H54 (cell line): ENCODE measurements around the gene R3HDM2.
"Not testable (repeated sequence)": the region's sequence is repeated elsewhere in the genome, so short reads cannot be mapped to it uniquely, and the experiment has no call there.

Experiments used
- DNase-seq: peaks from one replicate; pipeline ENCODE4 v3.0.0; 2011; ENCODE audit warnings: low spot score, mixed read lengths; ENCODE audit not compliant: insufficient read length
- FAIRE-seq: peaks from 3 replicates; lab custom pipeline; 2011; peaks lifted over from hg19 to GRCh38; lab: Jason Lieb, UNC
- POLR2A ChIP-seq: IDR thresholded peaks from 2 replicates; pipeline ENCODE4 v1.6.1; 2011; ENCODE audit warnings: low read depth, mild to moderate bottlenecking, low read length

Gene R3HDM2

DNA sequence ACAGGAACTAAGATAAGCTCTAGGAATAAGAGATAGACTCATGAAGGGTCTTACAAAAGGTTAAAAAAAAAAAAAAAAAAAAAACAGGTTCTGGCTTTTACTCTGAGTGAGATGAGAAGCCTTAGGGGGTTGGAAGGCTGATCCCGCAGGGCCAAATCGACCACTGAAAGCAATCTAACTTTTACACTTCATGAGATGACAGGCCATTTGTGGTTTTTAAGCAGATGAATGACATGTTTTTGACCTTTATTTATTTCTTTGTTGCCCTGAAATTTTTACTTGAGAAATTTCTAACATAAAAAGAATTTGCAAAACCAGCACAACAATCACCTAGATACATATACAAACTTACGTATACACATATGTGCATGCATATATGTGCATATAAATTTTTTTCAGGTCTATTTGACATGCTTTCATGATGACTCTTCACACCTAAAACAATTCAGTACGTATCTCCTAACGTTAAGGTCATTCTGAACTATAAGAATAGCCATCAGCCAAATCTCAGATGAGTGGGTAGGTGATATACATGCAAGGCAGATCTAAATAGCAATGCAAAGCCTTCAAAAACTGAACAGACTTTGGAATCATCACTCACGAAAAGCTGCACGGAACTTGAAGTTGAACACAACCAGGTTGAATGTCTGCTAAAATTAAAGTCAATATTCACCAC is 87.0 kb downstream of the R3HDM2 start:
- no peak for TF ChIP-seq POLR2A
- DNase-seq (no peak), FAIRE-seq (peak; percentile 50)

- TF ChIP-seq POLR2A, result no peak
- no peak for FAIRE-seq
- no peak for DNase-seq
These were observed 88.6 kb downstream of the R3HDM2 start for GRCh38 chr12:57342207-57342691.

DNA sequence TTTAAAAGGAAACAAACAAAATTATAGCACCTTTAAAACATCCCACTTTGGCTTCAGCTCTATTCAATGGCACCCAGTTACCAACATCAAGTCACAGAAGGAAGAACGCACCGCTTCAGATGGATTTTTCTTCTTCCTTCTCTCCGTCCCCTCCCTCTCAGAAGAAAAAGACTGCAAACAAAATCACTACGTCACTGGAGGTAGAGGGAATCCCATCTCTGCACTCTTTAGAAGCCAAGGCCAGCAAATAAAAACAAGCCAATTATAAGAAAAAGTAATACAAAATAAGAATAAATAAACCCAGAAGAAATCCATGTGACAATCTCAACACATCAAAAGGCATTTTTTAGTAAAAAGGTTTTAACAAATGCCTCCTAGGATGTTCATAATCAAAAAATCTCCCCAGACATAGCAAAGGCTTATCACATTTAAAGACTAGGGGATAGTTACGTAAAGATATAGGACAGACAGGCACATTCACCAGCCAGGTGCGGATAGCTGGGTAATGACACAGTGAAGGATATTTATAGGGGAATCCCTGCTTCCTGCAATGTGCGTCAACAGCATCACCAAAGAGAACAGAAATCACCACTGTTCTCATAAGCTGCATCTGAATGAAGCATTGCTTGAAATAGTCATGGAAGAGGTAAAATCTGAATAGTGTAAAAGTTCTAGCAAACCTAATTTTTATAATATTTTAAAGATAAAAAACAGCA is 89.4 kb downstream of the R3HDM2 start:
- no peak for TF ChIP-seq POLR2A
- no peak for FAIRE-seq
- DNase-seq, result no peak

DNA sequence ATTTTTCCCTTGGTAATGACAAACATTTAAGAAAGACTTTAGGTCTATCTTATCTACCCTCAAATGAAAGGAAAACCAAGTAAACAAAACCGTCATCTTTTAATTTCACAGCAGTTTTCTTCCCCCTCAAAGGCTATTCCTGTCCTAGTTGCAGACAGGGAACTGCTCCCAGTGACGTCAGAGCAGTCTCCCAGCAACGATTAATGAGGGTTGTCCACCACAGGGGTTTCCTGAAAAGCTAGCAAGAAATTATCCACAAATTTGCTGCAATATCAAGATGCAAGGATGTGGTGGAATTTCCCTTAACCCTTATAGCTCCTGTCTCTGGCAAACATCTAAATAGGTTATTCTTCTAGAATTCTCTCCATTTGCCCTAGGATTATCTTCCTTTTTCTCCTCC is 90.7 kb downstream of the R3HDM2 start:
- FAIRE-seq, result peak; percentile 76

DNA sequence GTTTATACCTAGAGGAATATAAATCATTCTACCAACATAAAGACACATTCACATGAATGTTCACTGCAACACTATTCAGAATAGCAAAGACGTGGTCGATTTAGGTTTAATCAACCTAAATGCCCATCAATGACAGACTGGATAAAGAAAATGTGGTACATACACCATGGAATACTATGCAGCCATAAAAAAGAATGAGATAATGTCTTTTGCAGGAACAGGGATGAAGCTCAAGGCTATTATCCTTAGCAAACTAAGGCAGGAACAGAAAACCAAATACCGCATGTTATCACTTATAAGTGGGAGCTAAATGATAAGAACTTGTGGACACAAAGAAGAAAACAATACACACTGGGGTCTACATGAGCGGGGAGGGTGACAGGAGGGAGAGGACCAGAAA is 94.5 kb downstream of the R3HDM2 start:
- FAIRE-seq, DNase-seq: not testable (repeated sequence)

More for the DNA sequence above, 90.7 kb downstream of the R3HDM2 start:
- DNase-seq, result no peak
- no peak for TF ChIP-seq POLR2A

DNA sequence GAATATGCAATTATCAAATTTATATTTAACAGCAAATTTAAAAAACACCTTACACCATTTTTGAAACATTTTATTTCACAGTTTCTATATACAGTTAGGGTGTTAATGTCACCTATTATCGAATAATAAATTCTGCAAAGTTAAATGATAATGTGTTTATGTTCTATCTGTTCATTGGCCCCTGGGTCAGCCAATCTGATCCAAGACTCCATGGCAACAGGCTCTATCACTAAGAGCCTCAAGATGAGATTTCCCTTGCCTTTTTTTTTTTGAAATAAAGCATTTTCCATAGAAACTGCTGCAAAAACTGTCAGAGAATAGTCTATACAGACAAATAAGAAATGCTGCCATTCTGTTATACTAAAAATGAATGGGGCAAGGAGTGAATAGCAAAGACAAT is 96.6 kb downstream of the R3HDM2 start:
- no peak for DNase-seq
- FAIRE-seq, result no peak
- TF ChIP-seq POLR2A, result no peak

- no peak for DNase-seq
- TF ChIP-seq POLR2A, result no peak
- FAIRE-seq, result peak; percentile 73
These were observed 98.1 kb downstream of the R3HDM2 start for GRCh38 chr12:57332646-57333312.

DNA sequence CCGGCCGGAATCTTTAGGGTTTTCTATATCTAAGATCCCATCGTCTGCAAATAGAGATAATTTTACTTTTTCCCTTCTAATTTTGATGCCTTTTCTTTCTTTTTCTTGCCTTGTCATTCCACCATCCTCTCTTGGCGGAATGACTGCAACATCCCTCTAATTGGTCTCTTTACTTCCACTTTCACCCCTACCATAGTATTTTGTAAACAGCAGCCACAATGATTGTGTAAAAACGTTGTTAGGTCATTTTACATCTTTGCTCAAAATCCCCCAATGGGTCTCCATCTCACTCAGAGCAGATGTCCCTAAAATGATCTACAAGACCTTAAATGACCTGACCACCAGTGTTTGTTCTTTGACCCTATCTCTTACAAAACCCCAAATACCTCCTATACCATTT is 99.9 kb downstream of the R3HDM2 start:
- FAIRE-seq, result no peak
- no peak for TF ChIP-seq POLR2A
- no peak for DNase-seq

- TF ChIP-seq POLR2A, result no peak
- DNase-seq (no peak), FAIRE-seq (no peak)
These were observed 101.6 kb downstream of the R3HDM2 start for GRCh38 chr12:57329219-57329618.

DNA sequence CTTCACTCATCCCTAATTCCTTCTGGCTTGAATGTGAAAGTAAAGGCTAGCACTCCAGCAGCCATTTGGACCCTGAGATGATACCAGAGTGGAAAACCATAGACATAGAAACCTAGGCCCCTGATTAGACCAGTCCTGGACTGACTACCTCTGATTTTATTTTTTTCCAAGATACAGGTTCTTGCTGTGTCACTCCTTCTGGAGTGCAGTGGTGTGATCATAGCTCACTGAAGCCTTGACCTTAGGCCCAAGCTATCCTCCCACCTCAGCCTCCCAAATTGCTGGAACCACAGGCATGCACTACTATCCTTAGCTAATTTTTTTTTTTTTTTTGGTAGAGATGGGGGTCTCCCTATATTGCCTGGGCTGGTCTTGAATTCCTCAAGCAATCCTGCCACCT is 105.4 kb downstream of the R3HDM2 start:
- FAIRE-seq, result no peak
- TF ChIP-seq POLR2A, result no peak
- no peak for DNase-seq

GRCh38 chr12:57323416-57323815 is 107.4 kb downstream of the R3HDM2 start:
- DNase-seq, result no peak
- no peak for TF ChIP-seq POLR2A
- no peak for FAIRE-seq

DNA sequence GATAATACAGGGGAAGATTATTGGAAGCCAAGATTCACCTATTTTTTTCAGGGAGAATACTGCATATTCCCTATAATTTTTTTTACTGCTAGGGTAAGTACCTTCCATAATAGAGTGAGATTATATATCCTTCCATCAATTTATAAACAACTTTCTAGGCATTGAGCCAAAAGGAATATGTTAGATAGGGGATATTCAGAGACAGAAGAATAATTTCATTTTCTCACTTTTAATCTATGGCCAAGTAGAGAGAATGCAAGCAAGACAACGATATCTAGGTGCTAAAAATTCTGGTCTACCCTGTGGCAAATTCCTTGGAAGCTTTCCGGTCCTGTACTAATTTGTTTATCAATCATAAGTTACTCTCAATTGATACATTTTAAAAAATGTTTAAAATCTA is 110.2 kb downstream of the R3HDM2 start:
- DNase-seq (no peak), FAIRE-seq (no peak)
- no peak for TF ChIP-seq POLR2A

- TF ChIP-seq POLR2A, result no peak
- no peak for FAIRE-seq
- no peak for DNase-seq
These were observed 111.0 kb downstream of the R3HDM2 start for GRCh38 chr12:57319678-57320469.
